Smooth muscle cell of trachea (primary cell): Measurements from ENCODE around the gene GNAO1. TPM values are rescaled to one million over a fixed set of nuclear protein-coding genes. Genes with fewer than 3 reads are reported as not detected.

Source experiments
- total RNA-seq: library from RNA; depleted of rRNA; stranded (reverse); fragments of >200 nt; gene quantifications from 2 replicates; pipeline ENCODE4 v1.2.1, GENCODE V29; 2014

GNAO1 gene
- total RNA-seq, result under 0.01 and 0.44 TPM in 2 replicates

GRCh38 chr16:56191156-56191815, at the start of gene GNAO1:
Gene GNAO1, plus strand, starts transcription at chr16:56191489. Its CDS starts 747 bp downstream, at chr16:56192236.

Other genes starting within 250 kb of the GNAO1 start
- 191 and 338 TPM in 2 replicates for gene AMFR, start 234.1 kb downstream of the GNAO1 start, total RNA-seq